Stomach smooth muscle (tissue), 2 donors: ENCODE measurements around the gene UBR7.

Source experiments
- H3K27ac ChIP-seq: one replicate; pipeline ENCODE4 v1.7.0; 2013; ENCODE audit warnings: mild to moderate bottlenecking, low read length, inconsistent platforms
- H3K27me3 ChIP-seq, 2 donors: one replicate each; pipeline ENCODE4 v1.7.0; 2013; ENCODE audit warnings: low read length in 2 of 2; ENCODE audit not compliant: insufficient read depth in 2 of 2, control insufficient read depth in 1 of 2
- H3K36me3 ChIP-seq, 2 donors: one replicate each; pipeline ENCODE4 v1.7.0; 2013; ENCODE audit warnings: low read length in 2 of 2; ENCODE audit not compliant: control insufficient read depth in 2 of 2, insufficient read depth in 2 of 2
- H3K4me1 ChIP-seq: one replicate; pipeline ENCODE4 v1.7.0; 2013; ENCODE audit warnings: low read length; ENCODE audit not compliant: control insufficient read depth, insufficient read depth
- H3K4me3 ChIP-seq, 2 donors: one replicate each; pipeline ENCODE4 v1.7.0; 2013; ENCODE audit warnings: low read length in 2 of 2
- H3K9ac ChIP-seq, 2 donors: one replicate each; pipeline ENCODE4 v1.7.0; 2013; ENCODE audit warnings: low read length in 2 of 2, mild to moderate bottlenecking in 1 of 2
- H3K9me3 ChIP-seq, 2 donors: one replicate each; pipeline ENCODE4 v1.7.0; 2013; ENCODE audit warnings: low read length in 2 of 2; ENCODE audit not compliant: control insufficient read depth in 2 of 2
- donor health status: healthy.
- donor health status: Pancreatic carcinoma.

UBR7 gene

GRCh38 chr14:93263416-93263815, 56.4 kb downstream of the UBR7 start:
- Histone ChIP-seq H3K4me3 (no peak overlapping the region), H3K27ac (no peak overlapping the region), H3K9me3 (no peaks in the 10 kb centered on the region), H3K9ac (no peak overlapping the region), H3K36me3 (peaks cover 0 to 4% of the 10 kb centered on the region in 2 donors), H3K4me1 (no peaks in the 10 kb centered on the region), H3K27me3 (no peaks in the 10 kb centered on the region)

- no peak overlapping the region for H3K9ac ChIP-seq
- no peaks in the 10 kb centered on the region for H3K4me1 ChIP-seq
- H3K9me3 ChIP-seq, result no peaks in the 10 kb centered on the region
- no peak overlapping the region for H3K4me3 ChIP-seq
- no peaks in the 10 kb centered on the region for H3K36me3 ChIP-seq
- no peaks in the 10 kb centered on the region for H3K27me3 ChIP-seq
- H3K27ac ChIP-seq, result no peak overlapping the region
Observed at GRCh38 chr14:93266127-93266526, 59.1 kb downstream of the UBR7 start.

- H3K27me3 ChIP-seq, result no peaks in the 10 kb centered on the region
- H3K4me3 ChIP-seq, result no peak overlapping the region
- no peak overlapping the region for H3K9ac ChIP-seq
- no peaks in the 10 kb centered on the region for H3K36me3 ChIP-seq
- H3K9me3 ChIP-seq, result no peaks in the 10 kb centered on the region
- H3K4me1 ChIP-seq, result no peaks in the 10 kb centered on the region
- no peak overlapping the region for H3K27ac ChIP-seq
Observed at GRCh38 chr14:93267149-93267711, 60.2 kb downstream of the UBR7 start.

GRCh38 chr14:93268406-93268805, 61.4 kb downstream of the UBR7 start:
- no peaks in the 10 kb centered on the region for H3K9me3 ChIP-seq
- H3K27me3 ChIP-seq, result no peaks in the 10 kb centered on the region
- H3K27ac ChIP-seq, result no peak overlapping the region
- H3K36me3 ChIP-seq, result no peaks in the 10 kb centered on the region
- no peaks in the 10 kb centered on the region for H3K4me1 ChIP-seq
- no peak overlapping the region for H3K4me3 ChIP-seq
- no peak overlapping the region for H3K9ac ChIP-seq

- H3K4me3 ChIP-seq, result no peak overlapping the region
- H3K9ac ChIP-seq, result no peak overlapping the region
- no peak overlapping the region for H3K27ac ChIP-seq
- H3K36me3 ChIP-seq, result peaks cover 4 to 5% of the 10 kb centered on the region in 2 donors
- no peaks in the 10 kb centered on the region for H3K27me3 ChIP-seq
- H3K4me1 ChIP-seq, result no peaks in the 10 kb centered on the region
- no peaks in the 10 kb centered on the region for H3K9me3 ChIP-seq
Observed at GRCh38 chr14:93269341-93270068, 62.4 kb downstream of the UBR7 start.

- H3K36me3 ChIP-seq, result peaks cover 4 to 5% of the 10 kb centered on the region in 2 donors
- no peak overlapping the region for H3K27ac ChIP-seq
- H3K27me3 ChIP-seq, result no peaks in the 10 kb centered on the region
- no peaks in the 10 kb centered on the region for H3K4me1 ChIP-seq
- H3K9me3 ChIP-seq, result no peaks in the 10 kb centered on the region
- H3K9ac ChIP-seq, result no peak overlapping the region
- no peak overlapping the region for H3K4me3 ChIP-seq
Observed at GRCh38 chr14:93271111-93271510, 64.1 kb downstream of the UBR7 start.

- no peaks in the 10 kb centered on the region for H3K9me3 ChIP-seq
- no peaks in the 10 kb centered on the region for H3K27me3 ChIP-seq
- H3K4me3 ChIP-seq, result no peak overlapping the region
- no peak overlapping the region for H3K9ac ChIP-seq
- no peaks in the 10 kb centered on the region for H3K4me1 ChIP-seq
- H3K36me3 ChIP-seq, result peaks cover 4 to 5% of the 10 kb centered on the region in 2 donors
- H3K27ac ChIP-seq, result no peak overlapping the region
Observed at GRCh38 chr14:93274055-93274806, 67.2 kb downstream of the UBR7 start.

- H3K4me1 ChIP-seq, result no peaks in the 10 kb centered on the region
- H3K36me3 ChIP-seq, result peaks cover 4 to 5% of the 10 kb centered on the region in 2 donors
- H3K27ac ChIP-seq, result no peak overlapping the region
- H3K9me3 ChIP-seq, result no peaks in the 10 kb centered on the region
- H3K27me3 ChIP-seq, result no peaks in the 10 kb centered on the region
- no peak overlapping the region for H3K9ac ChIP-seq
- no peak overlapping the region for H3K4me3 ChIP-seq
Observed at GRCh38 chr14:93276031-93276716, 69.1 kb downstream of the UBR7 start.
